ENCODE results near the gene RILPL1. TPM values are rescaled to one million over a fixed set of nuclear protein-coding genes. Genes with fewer than 3 reads are reported as not detected.

RILPL1 gene
- total and polyA plus RNA-seq, 7 donors: 34.8 to 73.7 (median 54.4) TPM

DNA sequence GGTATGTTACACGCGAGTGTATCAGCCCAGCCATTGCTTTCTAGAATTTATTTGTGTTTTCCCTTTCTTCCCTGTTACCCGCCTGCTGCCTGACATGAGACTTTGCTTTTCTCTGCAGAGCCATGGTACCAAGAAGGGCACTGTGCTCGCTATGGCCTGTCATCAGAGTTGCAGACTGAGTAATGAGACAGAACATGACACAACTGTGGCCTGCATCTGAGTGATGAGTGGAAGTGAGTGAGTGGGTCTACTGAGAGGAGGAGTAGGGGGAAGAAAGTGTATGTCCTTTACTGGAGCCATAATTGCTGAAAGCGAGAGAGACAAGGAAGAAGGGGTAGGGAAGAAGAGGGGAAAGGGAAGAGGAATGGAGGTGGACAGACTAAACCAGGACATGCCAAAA lies 2.9 kb downstream of the RILPL1 start:
- peaks cover 0 to 22% of the 10 kb centered on the region in 2 donors for H3K36me3 ChIP-seq (ENCODE audit: insufficient read depth in 1 of 2, low read depth in 1 of 2)
- no peaks in the 10 kb centered on the region for H3K9me3 ChIP-seq
- H3K4me3 ChIP-seq: no peak overlapping the region
- no peak for TF ChIP-seq CTCF (IDR thresholded peaks at IDR 0.05)
- H3K27me3 ChIP-seq (ENCODE audit: insufficient read depth in 3 of 3, low read length in 2 of 3): no peaks in the 10 kb centered on the region
- ATAC-seq (peak in 1 of 4 donors; percentile 50), DNase-seq (no peak)
- 78 to 80% (median 78%) methylated on average over 5 of the region's 5 CpGs for WGBS, 3 donors
- intact Hi-C loops (cut with DNase I): loop anchor here (5.0 kb wide), 4 partner anchors 52 to 138 kb away; partner anchors contain the start of genes TMED2 (in 2 of the 2) and SNRNP35 (in 1 of the 2)
- H3K4me1 ChIP-seq: peaks cover 31% of the 10 kb centered on the region
- peak overlapping the region; percentile 81 for H3K27ac ChIP-seq

DNA sequence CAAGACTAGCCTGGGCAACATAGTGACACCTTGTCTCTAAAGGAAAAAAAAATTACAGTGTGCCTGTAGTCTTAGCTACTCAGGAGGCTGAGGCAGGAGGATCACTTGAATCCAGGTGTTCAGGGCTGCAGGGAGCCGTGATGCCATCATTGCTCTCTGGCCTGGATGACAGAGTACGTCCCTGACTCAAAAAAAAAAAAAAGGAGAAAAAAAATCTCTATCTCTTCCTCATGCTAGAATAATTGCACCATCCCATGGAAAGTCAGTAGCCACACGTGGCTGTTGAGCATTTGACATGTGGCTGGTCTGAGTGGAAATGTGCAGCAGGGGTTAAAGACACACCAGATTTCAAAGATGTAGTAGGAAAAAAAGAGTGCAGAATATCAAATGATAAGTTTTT lies 3.8 kb downstream of the RILPL1 start:
- intact Hi-C loops (cut with DNase I): loop anchor here (5.0 kb wide), 4 partner anchors 52 to 137 kb away; partner anchors contain the start of genes TMED2 (in 2 of the 2) and SNRNP35 (in 1 of the 2)
- WGBS, 3 donors: 64 to 85% (median 75%) methylated on average over 3 of the region's 3 CpGs
- no peaks in the 10 kb centered on the region for H3K27me3 ChIP-seq (ENCODE audit: insufficient read depth in 3 of 3, low read length in 2 of 3)
- H3K36me3 ChIP-seq (ENCODE audit: insufficient read depth in 1 of 2, low read depth in 1 of 2): peaks cover 0 to 22% of the 10 kb centered on the region in 2 donors
- ATAC-seq (no peak), DNase-seq (no peak)
- no peaks in the 10 kb centered on the region for H3K9me3 ChIP-seq
- TF ChIP-seq CTCF (IDR thresholded peaks at IDR 0.05): no peak
- H3K4me1 ChIP-seq: peaks cover 31% of the 10 kb centered on the region
- no peak overlapping the region for H3K4me3 ChIP-seq
- peak overlapping the region; percentile 81 for H3K27ac ChIP-seq

DNA sequence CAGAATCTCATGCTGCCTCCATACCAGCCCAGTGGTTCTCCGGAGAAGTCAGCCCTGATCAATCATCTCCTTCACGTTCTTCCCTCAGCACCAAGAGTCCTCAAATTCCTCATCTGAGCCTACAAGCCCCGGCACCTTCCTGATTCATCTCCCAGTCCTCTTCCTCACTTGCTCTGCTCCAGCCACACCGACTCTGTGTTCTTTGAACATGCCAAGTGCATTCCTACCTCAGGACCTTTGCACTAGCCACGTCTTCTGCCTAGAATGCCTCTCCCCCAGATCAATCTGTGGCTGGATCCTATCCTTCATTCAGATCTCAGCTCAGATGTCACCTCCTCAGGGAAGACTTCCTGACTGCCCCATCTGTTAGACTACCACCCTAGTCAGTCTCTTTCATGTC lies 4.7 kb downstream of the RILPL1 start:
- H3K4me1 ChIP-seq: peaks cover 31% of the 10 kb centered on the region
- DNase-seq (no peak), ATAC-seq (no peak)
- intact Hi-C loops (cut with DNase I): no loop called here
- no peaks in the 10 kb centered on the region for H3K27me3 ChIP-seq (ENCODE audit: insufficient read depth in 3 of 3, low read length in 2 of 3)
- no peaks in the 10 kb centered on the region for H3K9me3 ChIP-seq
- H3K27ac ChIP-seq: peak overlapping the region; percentile 81
- H3K36me3 ChIP-seq (ENCODE audit: insufficient read depth in 1 of 2, low read depth in 1 of 2): peaks cover 0 to 26% of the 10 kb centered on the region in 2 donors
- WGBS, 3 donors: 86 to 91% (median 91%) methylated on average over 5 of the region's 5 CpGs
- TF ChIP-seq CTCF (IDR thresholded peaks at IDR 0.05): no peak
- H3K4me3 ChIP-seq: no peak overlapping the region

DNA sequence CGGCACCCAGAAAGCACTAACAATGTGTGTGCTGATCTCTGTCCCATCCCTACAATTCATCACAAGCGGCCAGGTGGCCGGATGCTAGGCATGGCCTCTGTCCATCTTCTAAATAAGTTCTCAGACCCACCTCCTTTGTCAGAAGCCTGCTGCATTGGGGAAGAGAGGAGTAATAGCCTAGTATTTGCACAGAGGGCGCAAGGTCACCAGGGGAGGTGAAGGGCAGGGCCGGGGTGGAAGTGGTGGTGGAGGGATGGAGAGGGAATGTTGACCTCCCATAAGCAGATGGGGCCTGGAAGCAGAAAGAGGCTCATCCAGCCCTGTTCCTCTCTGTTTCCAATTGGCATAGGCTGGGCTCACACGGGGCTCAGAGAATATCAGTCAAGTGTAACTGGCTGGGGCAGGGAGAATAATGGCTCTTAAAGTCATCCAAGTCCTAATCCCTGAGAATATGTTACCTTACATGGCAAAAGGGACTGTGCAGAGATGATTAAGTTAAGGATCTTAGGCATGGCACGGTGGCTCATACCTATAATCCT lies 6.9 kb downstream of the RILPL1 start:
- no peaks in the 10 kb centered on the region for H3K9me3 ChIP-seq
- intact Hi-C loops (cut with DNase I): no loop called here
- peaks cover 0 to 43% of the 10 kb centered on the region in 2 donors for H3K36me3 ChIP-seq (ENCODE audit: insufficient read depth in 1 of 2, low read depth in 1 of 2)
- ATAC-seq: peak in 1 of 4 donors; percentile 20
- H3K4me3 ChIP-seq: no peak overlapping the region
- no peaks in the 10 kb centered on the region for H3K27me3 ChIP-seq (ENCODE audit: insufficient read depth in 3 of 3, low read length in 2 of 3)
- peaks cover 17% of the 10 kb centered on the region for H3K4me1 ChIP-seq
- 47 to 62% (median 61%) methylated on average over 7 of the region's 7 CpGs for WGBS, 3 donors
- no peak for TF ChIP-seq CTCF (IDR thresholded peaks at IDR 0.05)
- DNase-seq: no peak
- H3K27ac ChIP-seq: peak overlapping the region; percentile 36

GRCh38 chr12:123524378-123524777 lies 9.1 kb downstream of the RILPL1 start:
- DNase-seq: no peak
- Histone ChIP-seq H3K36me3 (ENCODE audit: insufficient read depth in 1 of 2, low read depth in 1 of 2) (peaks cover 0 to 43% of the 10 kb centered on the region in 2 donors), H3K4me1 (peaks cover 10% of the 10 kb centered on the region), H3K9me3 (no peaks in the 10 kb centered on the region), H3K27ac (no peak overlapping the region), H3K27me3 (ENCODE audit: insufficient read depth in 3 of 3, low read length in 2 of 3) (no peaks in the 10 kb centered on the region), H3K4me3 (no peak overlapping the region)
- intact Hi-C loops (cut with DNase I): loop anchor here in 1 of 2 donors (5.0 kb wide), 1 partner anchor 42 kb away; no protein-coding TSS in a partner anchor
- WGBS, 3 donors: 97 to 99% (median 98%) methylated on average over 7 of the region's 7 CpGs
- TF ChIP-seq CTCF (IDR thresholded peaks at IDR 0.05): no peak
- ATAC-seq: no peak

Measured in psoas muscle (tissue), 8 donors.